Glutamatergic neuron (in vitro differentiated cells): ENCODE measurements around the gene ZNF543. TPM values are rescaled to one million over a fixed set of nuclear protein-coding genes. Genes with fewer than 3 reads are reported as not detected.

Source experiments
- DNase-seq: peaks from one replicate; pipeline ENCODE4 v3.0.0; 2022
- H3K27ac Mint-ChIP-seq: one replicate; pipeline ENCODE4 v1.8.0; 2020; ENCODE audit warnings: mild to moderate bottlenecking, mixed read lengths, inconsistent platforms; ENCODE audit not compliant: unreplicated experiment
- H3K27me3 Mint-ChIP-seq: one replicate; pipeline ENCODE4 v1.8.0; 2020; ENCODE audit warnings: mild to moderate bottlenecking, moderate library complexity, mixed read lengths, inconsistent platforms; ENCODE audit not compliant: unreplicated experiment
- H3K36me3 Mint-ChIP-seq: one replicate; pipeline ENCODE4 v1.8.0; 2020; ENCODE audit warnings: mild to moderate bottlenecking, mixed read lengths, inconsistent platforms; ENCODE audit not compliant: unreplicated experiment
- H3K4me1 Mint-ChIP-seq: one replicate; pipeline ENCODE4 v1.8.0; 2020; ENCODE audit warnings: mild to moderate bottlenecking, low read depth, mixed read lengths, inconsistent platforms; ENCODE audit not compliant: unreplicated experiment
- H3K4me3 Mint-ChIP-seq: one replicate; pipeline ENCODE4 v1.8.0; 2020; ENCODE audit warnings: mild to moderate bottlenecking, mixed read lengths, inconsistent platforms; ENCODE audit not compliant: unreplicated experiment
- H3K9me3 Mint-ChIP-seq: one replicate; pipeline ENCODE4 v1.8.0; 2020; ENCODE audit warnings: mild to moderate bottlenecking, moderate library complexity, mixed read lengths, inconsistent platforms; ENCODE audit not compliant: unreplicated experiment
- CTCF ChIP-seq: fragments of 200-600 bp; sonication (generic); IDR thresholded peaks from one replicate; pipeline ENCODE4 v1.5.0; 2021; ENCODE audit not compliant: partially characterized antibody, unreplicated experiment
- total RNA-seq: library from RNA; stranded (reverse); fragmentation: NEBNext Ultra II Directional; extraction: Animal tissue kit (Norgen Biotek cat#: 25700); gene quantifications from one replicate; pipeline ENCODE4 v1.2.1, GENCODE V29; 2021; ENCODE audit not compliant: unreplicated experiment

The ZNF543 gene
- total RNA-seq, 1 donor from 2014 or later, result 16.7 TPM

- Mint-ChIP-seq H3K27me3 (peaks cover 3% of the 10 kb centered on the region), H3K36me3 (no peaks in the 10 kb centered on the region), H3K4me3 (no peak overlapping the region), H3K27ac (no peak overlapping the region), H3K4me1 (peaks cover 12% of the 10 kb centered on the region), H3K9me3 (peaks cover 7% of the 10 kb centered on the region)
- no peak for TF ChIP-seq CTCF
- DNase-seq, result peak; percentile 85
Measured at GRCh38 chr19:57279418-57280164, 40.7 kb upstream of the ZNF543 start.

- Mint-ChIP-seq H3K4me3 (no peak within 1 kb of the TSS), H3K9me3 (peaks cover 8% of the 10 kb centered on the region), H3K27me3 (peaks cover 3% of the 10 kb centered on the region), H3K27ac (peak within 1 kb of the TSS; percentile 92), H3K36me3 (no peaks in the 10 kb centered on the region), H3K4me1 (peaks cover 12% of the 10 kb centered on the region)
- TF ChIP-seq CTCF, result peak; percentile 14
- peak; percentile 98 for DNase-seq
Measured at GRCh38 chr19:57280165-57280961, 39.9 kb upstream of the ZNF543 start, which contains the start of gene ZNF460. Gene ZNF460 (plus strand): TSS chr19:57280485. CDS start chr19:57280807, 322 bp downstream.

- peaks cover 3% of the 10 kb centered on the region for H3K27me3 Mint-ChIP-seq
- no peak for DNase-seq
- H3K4me3 Mint-ChIP-seq, result no peak overlapping the region
- no peaks in the 10 kb centered on the region for H3K36me3 Mint-ChIP-seq
- H3K27ac Mint-ChIP-seq, result peak overlapping the region; percentile 92
- no peak for TF ChIP-seq CTCF
- H3K4me1 Mint-ChIP-seq, result peaks cover 12% of the 10 kb centered on the region
- H3K9me3 Mint-ChIP-seq, result peaks cover 12% of the 10 kb centered on the region
Measured at GRCh38 chr19:57280962-57281400, 39.3 kb upstream of the ZNF543 start.

GRCh38 chr19:57282011-57282643 is 38.1 kb upstream of the ZNF543 start:
- TF ChIP-seq CTCF, result no peak
- no peaks in the 10 kb centered on the region for H3K36me3 Mint-ChIP-seq
- H3K9me3 Mint-ChIP-seq, result peaks cover 12% of the 10 kb centered on the region
- H3K27ac Mint-ChIP-seq, result peak overlapping the region; percentile 33
- H3K4me3 Mint-ChIP-seq, result peak overlapping the region; percentile 80
- peaks cover 3% of the 10 kb centered on the region for H3K27me3 Mint-ChIP-seq
- H3K4me1 Mint-ChIP-seq, result peaks cover 12% of the 10 kb centered on the region
- no peak for DNase-seq
